Kasumi-1 (cell line): Measurements from ENCODE around the gene ZCCHC24.

ENCODE experiments used
- DNase-seq, 2 experiments: peaks; one replicate each; lab custom pipeline; 2025; lab: John Stamatoyannopoulos, UW

The ZCCHC24 gene

DNA sequence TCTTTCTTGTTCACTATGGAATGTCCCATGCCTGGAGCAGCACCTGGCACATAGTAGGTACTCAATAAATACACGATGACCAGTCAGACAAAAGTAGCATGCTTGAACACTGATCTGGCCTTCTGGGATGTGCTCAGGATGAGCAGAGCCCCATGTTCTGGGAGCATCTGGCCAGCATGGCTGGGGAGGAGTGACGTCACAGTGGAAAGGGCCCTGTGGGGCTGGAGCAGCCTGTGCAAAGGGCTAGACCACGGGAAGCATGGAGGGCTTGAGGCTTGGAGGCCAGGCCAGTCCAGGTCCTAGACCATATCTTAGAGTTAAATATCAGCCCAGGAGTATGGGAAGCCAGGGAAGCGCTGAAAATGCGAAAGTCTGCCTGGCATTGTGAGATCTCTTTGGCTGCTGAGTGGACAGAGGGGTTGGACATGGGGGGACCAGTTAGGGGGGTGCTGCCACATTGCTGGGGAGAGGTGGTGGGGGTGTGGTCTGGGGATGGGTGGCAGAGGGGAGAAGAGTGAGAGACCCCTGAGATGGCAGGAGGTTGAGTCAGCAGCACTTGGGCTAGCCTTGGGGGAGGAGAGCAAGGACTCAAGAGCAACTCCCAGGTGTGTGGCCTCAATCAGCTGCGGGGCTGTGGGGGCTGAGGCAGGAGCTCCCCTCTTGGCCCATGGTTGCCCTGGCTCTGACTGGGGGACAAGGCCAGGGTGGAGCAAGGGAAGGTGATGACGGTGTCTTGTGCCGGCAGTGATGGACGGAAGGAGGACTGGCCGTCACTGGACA lies 34.9 kb downstream of the ZCCHC24 start:
- DNase-seq = no peak

DNA sequence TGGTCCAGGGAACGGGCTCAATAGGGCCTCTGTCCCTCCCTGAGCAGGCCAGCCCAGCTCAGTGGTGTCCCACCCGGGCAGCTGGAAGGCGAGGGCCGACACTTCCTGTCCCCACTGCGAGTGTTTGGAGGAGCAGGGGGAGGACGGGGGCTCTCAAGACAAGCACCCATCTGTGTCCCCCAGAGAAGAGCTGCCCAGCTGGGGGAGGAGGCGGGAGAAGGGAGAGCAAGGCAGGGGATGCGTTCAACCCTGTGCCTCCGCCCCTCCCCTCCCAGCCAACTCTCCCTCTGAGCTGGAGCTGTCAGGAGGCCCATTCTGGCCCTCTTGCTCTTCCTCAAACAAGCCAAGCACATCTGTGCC lies 35.7 kb downstream of the ZCCHC24 start:
- DNase-seq = no peak

DNA sequence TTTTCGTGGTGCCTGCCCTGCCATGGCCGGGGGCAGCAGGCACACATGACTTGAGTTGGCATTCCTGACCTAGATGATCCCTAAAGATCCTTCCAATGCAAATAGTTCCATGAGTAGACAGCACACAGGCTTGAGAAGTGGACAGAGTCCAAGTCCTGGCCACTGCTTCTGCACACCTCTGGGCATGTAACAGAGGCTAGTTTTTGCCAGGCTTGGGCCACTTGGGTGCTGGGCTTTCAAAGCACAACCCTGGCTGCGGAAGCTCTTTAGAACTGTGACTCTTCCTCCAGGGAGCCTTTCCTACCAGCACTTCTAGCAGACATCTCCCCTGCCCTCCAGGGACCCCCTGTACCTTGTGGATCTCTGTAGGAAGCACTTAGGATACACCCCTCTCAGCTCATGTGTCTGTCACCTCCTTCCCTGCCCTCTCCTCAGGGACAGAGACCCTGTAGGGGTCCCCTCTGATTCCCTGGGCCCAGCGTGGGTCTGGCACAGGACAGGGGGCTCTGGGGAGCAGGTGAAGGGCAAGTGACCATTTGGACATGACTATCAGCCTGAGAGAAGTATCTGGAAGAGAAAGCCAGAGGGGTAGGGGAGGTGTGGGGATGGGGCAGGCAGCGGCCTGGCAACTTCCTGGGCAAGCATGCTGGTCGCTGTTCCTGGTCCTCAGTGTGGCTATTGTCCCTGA lies 36.2 kb downstream of the ZCCHC24 start:
- DNase-seq = no peak

DNA sequence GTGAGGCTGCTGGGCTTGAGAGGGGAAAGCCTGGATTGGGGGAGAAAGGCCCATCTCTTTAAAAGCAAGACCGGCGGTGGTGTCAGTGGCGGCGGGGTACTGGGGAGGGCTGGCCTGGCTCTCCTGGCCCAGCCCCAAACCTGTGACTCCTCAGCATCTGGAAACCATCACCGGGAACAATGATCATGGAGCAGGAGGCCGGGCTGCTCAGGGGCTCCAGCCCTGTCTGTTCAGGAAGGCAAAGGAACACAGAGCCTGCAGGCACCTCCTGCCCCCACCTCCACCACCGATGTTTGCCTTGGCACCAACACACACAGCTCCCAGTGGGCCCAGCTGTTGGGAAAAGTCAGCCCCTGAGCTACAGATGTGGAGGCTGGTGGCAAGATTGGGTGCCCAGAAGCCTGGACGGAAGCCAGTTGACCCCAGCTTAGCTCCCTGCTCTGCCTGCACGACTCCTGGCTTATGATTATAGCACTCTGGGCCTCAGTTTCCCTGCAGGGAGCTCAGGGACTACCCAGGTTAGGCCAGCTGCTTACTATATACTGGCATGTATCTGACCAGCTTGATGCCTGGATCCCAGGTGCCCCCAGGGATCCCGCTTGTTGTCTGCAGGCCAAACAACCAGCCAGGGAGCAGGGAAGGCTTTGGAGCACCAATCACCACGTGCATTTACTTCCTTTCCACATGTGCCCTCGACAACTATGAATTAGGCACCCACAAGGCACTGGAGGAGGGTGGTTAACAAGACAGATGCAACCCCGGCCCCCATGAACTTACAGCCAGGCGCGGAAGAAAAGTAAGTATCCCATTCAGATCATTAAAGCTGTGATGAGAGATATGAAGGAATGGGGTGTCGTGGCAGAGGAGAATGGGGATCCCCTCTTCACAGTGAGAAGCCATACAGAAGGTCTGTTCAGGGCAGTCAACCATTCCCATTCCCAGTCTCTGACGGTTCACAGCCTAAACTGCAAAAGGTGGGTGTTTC lies 37.3 kb downstream of the ZCCHC24 start:
- DNase-seq = no peak

DNA sequence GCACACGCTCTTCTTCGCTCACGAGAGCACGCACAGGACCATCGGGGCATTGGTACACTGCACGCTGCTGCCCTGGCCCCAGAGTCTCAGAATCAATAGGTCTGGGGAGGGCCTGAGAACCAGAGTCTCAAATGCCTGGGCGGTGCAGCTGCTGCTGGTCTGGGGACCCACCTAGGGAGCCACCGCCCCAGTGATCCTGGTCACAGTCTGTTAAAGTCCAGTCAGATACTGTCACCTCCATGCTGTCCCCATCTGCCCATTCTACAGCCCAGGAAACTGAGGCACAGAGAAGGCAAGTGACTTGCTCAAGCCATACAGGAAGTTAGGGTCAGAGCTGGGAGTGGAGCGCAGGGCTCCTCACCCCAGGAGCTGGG lies 38.0 kb downstream of the ZCCHC24 start:
- no peak for DNase-seq

DNA sequence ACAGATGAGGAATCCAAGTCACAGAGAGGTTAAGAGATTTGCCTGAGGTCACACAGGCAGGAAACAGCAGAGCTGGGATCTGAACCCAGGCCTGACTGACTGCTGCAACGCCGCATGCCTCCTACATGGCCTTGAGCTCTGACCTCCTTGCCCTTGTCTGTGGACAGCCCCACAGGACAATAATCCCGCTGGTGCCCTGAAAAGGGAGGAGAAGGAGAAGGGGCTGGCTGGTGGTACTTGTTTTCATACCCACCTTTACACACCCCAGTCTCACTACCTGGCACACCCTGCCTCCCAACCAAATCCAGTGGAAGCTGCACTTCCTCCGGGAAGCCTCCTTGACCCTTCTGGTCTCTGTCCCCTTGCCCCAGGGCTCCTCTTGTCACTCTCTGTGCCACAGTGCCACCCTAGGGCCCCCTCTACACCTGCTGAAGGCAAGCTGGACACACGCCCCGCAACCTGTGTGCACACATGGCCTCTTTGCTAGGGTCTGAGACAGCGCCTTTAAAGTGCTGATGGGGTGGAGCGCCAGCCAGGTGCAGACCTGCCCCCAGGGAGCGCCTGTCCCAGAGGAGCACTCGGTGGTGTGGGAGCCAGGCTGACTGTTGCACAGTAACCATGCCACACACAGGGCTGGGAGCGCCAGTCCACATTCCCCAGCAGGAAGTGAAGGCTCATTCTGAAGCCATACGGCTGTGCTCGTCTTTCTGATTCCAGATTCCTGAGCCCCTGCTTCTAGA lies 38.6 kb downstream of the ZCCHC24 start:
- no peak for DNase-seq

DNA sequence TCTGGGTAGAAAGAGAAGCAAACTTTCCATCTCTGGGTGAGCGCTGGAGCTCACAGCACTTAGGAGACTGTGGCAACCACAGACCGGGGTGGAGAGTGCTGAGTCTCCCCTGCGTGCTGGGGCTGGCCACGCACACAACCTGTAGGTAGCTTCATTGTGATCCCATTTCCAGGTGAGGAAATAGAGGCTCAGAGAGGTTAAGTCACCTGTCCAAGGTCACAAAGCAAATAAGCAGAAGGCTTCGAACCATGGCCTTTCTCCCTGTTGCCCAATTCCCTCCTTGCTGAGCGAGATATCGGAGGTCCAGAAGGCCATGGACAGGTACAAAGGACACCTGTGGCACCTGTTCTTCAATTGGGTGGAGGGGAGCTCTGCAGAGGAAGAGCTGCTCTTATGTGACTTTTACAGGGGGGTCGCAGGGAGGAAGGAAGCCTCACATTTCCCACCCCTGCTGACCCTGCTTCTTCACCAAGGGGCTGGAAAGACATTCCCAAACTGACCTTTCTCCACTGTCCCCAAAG lies 39.4 kb downstream of the ZCCHC24 start:
- DNase-seq = no peak

DNA sequence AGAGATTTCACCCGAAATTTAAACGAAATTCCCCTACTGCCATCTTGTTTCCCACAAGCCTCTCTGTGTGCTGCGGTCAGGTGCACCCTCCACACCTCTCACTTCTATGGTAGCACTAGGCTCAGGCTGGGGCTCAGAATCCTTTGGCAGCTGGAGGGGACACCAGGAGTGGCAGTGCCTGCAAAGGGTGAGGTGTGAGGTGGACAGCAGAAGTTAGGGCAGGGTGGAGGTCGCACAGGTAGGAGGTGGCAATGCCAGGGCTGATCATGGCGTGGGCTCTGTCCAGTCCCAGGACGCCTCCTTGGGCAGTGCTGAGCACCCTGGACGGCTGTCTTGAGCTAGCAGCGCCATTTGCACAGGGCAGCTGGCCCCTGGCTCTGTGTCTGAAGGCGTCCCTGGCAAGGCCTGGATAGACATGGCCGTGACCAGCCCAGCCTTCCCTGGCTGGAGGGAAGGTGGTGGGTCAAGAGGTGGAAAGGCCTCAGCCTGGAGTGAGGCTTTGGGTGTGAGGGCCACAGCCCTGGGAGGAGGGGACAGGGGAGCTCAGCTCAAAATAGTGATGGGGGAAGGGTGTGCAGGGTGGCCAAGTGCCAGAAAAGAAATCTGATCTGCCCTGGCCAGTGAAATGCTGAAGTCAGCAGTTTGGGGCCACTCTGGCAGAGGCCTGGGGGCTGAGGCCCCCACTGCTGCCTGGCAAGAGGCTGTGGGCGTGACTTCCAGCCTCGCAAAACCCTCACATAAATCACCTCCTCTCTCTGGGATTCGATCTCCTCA lies 40.0 kb downstream of the ZCCHC24 start:
- no peak for DNase-seq

DNA sequence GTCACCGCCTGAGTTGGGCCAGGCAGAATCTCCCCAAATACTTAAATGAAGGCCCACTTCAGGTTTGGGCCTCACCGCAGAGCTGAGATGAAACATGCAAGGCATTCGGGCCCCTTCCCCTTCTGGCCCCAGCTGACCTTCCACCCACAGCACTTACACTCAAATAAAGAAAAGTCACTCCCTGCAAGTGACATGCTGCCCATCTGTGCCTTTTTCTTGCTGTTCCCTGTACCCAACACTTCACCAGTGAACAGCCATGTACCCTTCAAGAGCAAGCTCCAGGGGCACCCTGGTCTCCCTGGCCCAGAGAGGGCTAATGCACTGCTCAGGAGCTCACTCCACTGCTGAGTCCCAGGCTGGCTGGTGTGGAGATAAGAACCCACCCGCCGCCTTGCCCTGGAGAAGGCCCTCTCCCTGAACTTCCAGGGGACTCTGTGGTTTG lies 40.7 kb downstream of the ZCCHC24 start:
- DNase-seq = no peak

DNA sequence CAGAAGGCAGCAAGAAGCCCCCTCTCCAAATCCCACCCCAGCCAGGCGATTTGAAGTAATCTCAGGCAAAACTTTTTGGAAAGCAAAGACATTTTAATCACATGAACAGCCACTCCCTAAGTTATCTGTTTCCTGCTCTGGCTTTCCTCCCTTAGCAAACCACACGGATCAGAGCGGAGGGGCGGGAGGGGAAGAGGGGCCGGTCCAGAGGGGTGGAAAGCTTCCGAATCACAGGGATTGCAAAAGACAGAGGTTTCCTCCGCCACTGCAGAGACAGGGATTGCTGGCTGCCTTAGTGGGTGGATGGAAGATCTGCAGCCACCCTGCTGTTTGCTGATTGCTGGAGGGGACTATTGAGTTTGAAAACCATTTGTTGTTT lies 41.2 kb downstream of the ZCCHC24 start:
- peak; percentile 99 for DNase-seq

DNA sequence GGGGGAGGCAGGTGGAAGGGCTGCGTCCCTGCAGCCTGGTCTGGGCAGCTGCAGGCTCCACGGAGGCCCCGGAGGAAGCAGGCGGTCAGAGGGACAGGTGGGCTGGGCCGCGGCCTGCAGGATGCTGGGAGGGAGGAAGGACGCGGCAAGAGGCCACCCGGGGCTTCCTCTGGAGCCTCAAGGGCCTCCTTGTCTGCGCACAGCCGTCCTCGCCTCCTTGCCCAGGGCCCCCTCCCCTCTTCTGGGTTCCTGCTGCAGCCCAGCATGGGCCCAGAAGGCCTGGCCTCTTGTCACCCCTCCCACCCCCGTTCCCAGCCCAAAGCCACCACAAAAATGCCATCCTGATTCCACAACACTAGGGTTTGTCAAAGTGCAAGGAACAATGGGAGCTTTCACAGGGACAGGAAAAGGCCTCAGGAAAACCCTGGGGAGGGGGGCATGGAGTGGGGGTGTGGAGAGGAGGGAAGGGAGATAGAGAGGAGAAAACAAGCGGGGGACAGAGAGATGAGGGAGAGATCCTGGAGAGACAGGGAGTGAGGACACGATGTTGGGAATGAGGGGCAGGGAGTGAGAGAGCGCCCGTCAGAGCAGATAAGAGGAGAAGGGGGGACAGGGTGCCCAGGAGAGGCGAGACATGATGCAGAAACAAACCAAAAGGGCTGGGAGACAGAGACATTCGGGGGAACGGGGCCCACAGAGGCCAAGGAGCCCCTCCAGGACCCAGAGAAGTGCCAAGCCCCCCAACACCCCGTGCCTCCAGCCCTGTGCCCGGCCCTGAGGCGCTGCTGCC lies 41.8 kb downstream of the ZCCHC24 start:
- peak; percentile 48 for DNase-seq

DNA sequence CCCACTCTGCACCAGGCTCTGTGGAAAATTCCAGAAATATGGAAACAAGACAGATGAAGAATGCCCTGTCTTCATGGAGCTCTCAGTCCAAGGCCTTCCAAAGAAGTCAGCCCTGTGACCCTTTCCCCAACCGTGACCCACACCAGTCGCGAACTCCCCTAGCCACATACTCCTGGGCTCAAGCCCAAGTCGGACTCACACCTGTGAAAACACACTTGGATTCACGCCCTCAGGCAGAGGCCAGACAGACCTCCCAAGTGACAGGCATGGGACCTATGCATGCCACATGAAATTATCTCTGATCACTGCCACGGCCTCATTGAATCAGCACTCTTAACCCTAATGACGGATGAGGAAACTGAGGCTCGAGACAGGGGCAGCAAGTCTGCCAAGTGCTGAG lies 42.5 kb downstream of the ZCCHC24 start:
- no peak for DNase-seq

DNA sequence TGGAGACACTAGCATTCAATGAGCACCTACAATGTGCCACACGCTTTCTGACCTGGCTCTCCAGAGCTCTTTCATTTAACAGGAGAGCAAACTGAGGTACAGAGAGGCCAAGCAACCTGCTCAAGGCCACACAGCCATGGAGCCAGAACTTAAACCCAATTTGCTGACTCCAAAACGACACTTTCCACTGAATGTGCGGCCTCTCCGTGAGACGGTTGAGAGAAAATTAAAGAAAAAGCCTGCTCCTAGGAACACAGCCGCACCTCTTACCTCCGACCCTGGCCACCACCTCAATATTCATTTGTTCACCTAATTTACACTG lies 42.8 kb downstream of the ZCCHC24 start:
- DNase-seq = no peak

DNA sequence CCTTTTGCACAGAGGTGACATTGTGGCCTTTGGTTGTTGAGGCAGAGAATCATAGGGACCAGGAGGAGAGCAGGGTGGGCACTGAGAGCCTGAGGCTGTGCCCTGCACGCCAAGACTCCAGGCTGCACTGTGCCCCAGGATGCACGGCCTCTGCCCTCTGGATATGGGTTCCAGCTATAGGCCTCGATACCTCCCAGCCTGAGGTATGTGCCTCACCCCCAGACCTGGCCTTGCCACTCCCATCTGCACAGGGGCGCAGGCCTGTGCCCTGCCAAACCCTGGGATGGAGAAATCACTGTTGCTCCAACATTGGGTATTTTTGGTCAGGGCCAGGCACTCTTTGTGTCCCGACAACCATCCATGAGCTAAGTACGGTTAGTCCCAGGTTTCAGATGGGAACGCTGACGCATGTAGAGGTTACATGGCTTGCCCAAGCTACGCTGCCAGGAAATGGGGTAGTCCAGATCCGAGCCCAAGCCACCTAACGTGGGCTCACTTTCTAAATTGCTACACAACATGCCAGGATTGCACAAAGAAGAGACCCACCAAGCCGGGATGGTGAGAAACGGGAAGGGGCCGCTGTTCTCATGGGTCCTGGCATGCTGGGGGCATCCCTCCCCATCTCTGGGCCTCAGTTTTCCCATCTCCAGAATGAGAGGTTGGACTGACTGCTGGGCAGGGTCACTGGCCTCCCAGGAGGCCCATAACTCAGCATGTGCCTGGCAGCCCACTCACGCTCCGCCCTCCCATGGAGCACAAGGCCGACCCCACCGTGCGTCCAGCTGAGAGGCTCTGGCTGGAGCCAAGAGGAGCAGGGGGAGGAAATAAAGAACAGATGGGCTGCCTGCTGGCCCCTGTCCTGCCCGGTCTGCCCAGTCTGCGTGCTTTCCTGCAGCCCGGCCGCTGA lies 44.2 kb downstream of the ZCCHC24 start:
- DNase-seq = no peak

DNA sequence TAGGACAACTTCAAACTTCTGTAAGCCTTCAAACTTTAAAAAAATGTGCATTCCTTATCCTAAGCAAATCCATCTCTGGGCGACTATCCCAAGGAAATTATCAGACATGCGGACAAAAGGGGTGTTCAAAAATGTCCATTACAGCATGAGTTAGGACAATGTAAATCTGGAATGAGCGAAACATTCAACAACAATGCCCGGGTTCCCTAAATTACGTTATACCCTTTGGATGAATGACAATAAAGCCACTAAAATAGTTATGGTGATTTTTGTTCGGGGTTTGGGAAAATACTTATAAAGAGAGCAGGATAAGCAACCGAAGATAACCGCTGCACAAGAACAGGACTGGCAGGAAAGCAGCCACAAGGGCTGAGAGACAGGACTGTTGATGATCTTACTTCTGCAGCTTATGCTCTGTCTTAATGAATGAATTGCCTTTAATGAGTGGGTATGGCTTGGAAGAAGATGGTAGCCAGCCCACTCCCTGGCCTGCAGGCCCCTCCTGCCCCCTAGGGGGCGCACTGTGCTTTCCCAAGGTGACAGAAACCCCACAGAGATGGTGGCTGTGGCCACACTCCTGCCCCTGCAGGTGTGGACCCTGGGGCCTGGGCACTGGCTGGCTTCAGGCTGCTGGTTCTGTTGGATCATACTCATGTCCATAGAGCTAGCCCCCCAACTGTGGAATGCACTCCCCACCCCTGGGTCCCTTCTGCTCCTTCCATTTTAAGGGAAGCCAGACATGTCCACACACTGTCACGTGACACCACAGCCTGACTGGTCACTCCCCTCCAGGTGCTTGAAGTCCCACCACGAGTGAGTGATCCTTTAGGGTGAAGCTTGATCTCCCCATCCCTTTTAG lies 45.0 kb downstream of the ZCCHC24 start:
- DNase-seq = peak; percentile 25 to 29

DNA sequence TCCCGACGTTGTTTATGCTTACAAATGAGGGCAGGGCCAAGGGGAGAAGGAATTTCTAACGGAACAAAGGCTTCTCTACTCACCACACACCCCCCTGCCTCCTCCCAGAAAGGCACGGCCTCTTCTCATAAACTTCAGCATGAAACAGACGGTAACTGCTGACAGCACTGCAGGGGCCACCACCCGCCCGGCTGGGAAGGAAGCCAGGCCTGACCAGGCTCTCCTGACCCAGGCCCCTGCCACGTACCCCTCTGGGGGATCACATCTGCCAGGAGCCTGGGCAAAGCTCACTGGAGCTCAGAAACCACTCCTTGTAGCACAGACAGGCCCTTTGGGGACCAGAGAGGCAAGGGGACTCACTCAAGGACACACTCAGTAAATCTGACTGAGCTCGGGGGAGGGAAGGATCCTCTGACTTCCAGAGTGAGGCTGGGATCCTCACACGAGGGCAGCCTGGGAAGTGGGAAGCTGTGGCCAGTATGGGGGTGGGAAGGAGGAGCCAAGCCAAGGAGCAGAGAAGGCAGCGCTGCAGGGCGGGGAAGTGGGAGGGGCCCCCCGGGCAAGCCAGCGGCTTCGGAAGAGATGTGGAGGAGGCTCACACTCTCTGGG lies 46.1 kb downstream of the ZCCHC24 start:
- peak; percentile 79 to 82 for DNase-seq

DNA sequence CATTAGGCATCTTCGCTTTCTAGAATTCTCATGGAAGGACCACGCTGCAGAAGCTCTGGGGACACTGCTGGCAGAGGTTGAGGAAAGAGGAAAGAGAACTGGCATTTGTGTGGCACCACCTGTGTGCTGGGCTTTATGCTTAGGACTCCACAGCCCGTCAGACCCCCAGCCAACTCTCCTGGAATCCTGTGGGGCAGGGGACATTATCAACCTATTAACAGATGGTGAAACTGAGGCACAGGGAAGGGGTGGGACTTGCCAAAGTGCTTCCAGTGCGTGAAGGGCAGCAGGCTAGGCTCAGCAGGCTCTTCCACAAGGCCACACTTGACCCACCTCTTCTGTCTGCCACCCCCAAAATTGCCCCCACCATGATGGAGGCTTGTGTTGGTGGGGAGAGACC lies 46.8 kb downstream of the ZCCHC24 start:
- DNase-seq = no peak
